Measurements from ENCODE around the gene SELENOI.

SELENOI gene

DNA sequence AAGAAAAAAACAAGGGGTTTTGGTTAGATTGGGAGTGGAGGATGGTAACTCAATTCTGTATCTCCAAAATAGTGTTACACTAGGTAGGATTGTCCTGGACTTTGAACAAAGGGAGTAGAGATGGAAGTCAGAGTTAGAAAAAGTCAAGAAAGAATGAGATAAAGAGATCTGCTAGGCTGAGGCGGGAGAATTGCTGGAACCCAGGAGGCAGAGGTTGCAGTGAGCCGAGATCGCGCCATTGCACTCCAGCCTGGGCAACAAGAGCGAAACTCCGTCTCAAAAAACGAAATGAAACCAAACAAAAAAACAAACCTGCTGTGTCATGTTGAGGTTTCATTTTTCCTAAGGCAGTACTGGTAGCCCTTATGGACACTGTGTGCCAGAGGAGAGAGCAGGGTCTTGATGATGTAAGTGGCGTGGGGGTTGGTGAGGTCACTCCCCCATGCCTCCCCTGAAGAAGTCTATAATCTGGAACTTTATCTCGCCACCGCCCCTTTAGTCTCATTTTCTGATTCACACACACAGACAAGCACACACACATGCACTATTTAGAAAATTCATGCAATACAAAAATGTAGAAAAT is 66.2 kb downstream of the SELENOI start:
- DNase-seq = no peak

DNA sequence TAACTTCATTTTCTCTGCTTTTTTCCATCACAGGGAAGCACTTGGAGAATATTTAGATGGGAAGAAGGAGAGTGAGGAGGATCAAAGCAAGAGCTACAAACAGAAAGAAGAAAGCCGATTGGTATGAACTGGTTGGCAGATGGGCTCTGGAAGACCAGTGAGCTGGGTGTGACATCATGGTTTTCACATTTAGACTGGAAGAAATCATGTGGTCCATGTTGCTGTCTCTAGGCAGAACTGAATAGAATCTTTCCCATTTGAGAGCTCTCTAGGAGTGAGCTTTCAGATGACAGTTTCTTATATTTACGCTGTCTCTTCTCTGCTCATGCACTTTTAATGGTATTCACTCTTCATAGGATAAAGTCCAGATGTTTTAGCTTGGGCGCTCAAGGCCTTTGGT is 68.4 kb downstream of the SELENOI start:
- no peak for DNase-seq

DNA sequence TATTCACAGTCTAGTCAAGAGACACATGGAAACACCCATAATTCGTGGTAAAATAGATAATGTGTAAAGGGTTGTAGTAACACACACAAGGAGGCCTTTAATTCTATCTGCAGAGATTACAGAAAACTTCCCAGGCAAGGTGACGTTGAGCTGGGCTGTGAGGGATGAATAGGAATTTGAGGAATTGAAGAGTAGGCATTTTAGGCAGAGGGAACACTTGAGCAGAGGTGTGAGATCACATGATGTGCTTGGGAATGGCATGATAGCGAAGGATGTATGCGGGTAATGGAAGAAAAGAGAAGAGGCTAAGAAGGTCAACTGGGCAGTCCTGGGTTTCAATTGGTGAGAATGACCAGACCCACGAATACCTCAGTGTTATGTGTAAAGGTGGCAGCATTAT is 76.0 kb downstream of the SELENOI start:
- DNase-seq = no peak

DNA sequence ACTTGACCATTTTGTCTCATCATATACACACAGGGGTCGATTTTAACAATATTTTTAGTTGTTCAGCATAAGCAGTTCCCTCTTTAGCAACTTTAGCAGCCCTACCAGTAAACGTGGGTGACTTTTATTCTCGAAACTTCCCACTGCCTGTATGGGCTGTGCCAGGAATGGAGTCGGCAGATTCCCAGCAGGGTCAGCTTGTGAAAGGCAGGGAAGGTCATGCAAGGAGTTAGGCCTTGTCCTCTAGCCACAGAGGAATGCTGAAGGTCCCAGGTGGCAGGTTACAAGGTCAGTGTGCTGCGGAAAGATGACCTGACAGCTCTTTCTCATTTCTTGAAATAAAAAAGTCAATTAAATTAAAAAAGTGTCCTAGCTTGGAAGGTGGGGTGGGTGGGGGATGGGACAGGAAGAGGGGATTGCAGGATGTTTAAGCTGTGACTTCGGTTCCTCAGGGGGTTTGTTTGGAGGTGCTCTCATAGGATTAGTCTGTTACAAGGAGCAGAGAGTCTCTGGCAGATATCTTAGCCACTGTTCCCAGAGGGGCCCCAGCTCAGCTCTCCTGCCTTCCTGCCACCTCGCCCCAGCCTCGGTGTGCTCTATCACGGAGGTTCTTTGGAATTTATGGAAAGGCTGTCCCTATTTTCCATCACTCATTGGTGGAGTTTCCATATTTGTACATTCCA is 77.1 kb downstream of the SELENOI start:
- DNase-seq = no peak

DNA sequence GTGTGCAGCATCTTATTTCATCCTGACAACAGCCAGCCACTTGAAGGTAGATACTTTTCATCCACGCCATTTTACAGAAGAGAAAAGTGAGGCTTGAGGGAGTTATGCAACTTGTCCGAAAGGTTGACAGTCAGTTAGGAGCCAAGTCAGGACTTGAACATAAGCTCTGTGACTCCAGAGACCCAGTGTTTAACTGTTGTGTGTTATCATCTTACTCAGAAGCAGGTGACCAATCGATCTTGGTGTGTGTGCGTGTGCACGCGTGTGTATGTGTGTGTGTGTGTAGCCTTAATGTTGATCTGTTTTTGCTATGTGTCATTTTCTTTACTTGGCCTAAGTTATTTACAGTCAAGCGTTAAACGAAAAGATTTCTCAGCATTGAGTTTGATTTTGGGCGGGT is 77.8 kb downstream of the SELENOI start:
- DNase-seq = no peak

DNA sequence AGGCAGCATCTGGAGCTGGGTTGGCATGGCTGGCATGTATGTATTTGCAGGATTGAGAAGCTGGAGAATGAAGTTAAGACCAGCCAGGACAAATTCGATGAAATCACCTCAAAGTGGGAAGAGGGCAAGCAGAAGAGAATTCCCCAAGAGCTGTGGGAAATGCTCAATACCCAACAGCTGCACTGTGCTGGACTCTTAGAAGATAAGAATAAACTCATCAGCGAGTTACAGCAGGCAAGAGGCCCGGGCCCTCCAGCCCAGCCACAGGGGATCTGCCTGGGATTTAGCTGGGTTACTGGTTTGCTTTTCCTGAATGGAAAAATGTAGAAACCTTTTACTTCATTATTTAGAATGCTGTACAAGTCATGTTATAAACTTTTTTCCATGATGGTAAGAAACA is 78.3 kb downstream of the SELENOI start:
- no peak for DNase-seq

DNA sequence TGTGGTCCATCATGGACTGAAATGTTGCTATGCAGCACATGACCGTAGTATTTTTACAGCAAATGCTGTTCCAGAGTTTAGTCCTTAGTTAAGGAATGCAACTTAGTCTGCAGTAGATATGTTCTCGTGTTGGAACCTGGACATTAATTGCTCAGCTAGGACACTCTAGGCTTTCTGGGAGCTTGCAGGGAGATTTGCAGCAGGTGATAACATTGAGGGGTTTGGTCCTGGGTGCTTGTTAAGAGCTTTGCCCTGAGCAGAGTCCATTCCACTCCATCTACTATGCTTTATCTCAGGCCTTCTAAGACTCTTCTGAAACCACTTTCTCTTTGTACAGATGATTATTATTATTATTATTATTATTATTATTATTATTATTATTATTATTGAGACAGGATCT is 82.9 kb downstream of the SELENOI start:
- no peak for DNase-seq

DNA sequence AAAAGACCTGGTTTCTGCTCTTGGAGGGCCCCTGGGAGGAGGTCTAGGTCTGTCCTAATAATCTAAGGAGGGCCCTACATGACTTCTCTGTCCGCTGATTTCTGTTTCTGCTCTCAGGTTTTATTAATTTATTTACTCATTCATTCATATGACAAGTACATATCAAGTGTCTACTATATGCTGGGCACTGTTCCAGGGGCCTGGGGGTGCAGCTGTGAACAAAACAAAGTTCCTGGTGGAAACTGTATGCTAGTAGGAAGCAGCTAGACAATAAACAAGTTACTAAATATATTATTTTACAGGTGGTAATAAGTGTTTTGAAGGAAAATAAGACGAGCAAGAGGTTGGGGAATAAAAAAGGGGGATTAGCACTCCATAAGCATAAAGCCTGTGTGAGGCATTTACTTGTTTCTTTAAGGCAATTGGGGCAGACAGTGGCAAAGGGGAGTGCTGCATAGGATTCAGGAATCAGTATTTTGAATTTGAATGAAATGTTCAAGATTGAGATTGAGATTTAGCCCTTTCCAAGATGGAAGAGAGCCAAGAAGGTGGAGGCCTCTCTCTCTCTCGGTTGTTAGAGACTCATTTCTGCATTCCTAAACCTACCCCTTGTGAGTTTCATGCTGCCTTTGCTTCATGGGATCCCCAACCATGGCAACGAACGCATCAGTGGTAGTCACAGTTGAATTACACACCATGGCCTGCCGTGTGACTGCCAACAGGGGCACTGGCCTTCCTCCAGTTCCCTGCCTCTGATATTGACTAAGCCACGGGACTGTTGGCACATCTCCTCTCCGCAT is 84.0 kb downstream of the SELENOI start:
- DNase-seq = no peak

DNA sequence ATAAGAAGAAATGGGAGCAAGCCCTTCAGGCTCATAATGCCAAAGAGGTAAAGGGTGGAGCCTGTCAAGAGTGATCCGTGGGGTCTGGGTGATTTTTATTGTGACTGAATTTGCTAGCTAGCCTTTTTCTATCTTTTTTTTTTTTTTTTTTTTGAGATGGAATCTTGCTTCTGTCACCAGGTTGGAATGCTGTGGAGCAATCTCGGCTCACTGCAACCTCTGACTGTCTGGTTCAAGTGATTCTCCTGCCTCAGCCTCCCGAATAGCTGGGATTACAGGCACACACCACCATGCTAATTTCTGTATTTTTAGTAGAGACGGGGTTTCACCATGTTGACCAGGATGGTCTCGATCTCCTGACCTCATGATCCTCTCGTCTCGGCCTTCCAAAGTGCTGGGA is 84.9 kb downstream of the SELENOI start:
- no peak for DNase-seq

DNA sequence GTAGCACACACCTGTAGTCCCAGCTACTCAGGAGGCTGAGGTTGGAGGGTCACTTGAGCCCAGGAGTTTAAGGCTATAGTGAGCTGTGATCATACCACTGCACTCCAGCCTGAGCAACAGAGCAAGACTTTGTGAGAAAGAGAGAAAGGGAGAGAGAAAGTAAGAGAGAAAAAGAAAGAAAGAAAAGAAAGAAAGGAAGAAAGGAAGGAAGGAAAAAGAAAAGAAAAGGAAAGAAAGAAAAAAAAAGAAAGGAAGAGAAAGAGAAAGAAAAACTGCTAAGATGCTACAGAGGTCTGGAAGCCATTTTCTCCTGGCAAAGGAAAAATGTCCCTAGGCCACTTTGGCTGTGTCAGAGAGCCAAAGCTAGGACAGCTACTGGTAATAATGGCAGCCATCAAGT is 86.4 kb downstream of the SELENOI start:
- DNase-seq = no peak

DNA sequence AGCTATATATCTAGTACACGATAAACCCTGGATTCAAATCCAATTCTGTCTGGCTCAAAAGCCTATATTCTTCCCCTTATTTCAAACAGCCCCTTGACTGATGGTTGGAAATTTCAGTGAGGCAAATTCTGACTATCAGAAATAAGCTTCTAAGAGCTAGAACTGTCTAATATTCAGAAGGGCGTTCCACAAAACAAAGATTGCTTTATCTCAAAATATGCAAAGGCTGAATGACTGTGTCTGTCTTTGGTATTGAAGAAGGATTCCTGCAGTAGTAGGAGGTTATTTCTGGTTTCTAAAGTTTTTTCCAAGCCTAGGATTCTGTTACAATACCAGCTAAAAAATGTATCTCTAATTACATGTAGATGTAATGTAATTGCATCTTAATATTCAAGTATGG is 86.9 kb downstream of the SELENOI start:
- DNase-seq = no peak

DNA sequence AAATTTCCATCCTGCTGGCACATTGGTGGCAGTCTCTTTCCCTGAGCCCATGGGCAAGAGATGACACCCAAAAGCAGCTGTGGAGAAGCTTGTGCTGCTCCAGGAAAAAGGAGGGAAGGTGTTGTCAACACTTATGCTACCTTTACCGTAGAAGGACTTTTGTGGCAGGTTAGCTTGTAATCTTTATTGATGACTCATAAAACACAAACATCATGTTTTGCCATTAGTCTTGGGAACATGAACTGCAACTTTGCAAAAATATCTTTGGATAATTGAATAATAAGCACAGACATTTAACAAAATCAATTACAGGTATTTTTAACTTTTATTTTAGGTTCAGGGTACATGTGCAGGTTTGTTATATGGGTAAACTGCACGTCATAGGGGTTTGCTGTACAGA is 89.2 kb downstream of the SELENOI start:
- no peak for DNase-seq

DNA sequence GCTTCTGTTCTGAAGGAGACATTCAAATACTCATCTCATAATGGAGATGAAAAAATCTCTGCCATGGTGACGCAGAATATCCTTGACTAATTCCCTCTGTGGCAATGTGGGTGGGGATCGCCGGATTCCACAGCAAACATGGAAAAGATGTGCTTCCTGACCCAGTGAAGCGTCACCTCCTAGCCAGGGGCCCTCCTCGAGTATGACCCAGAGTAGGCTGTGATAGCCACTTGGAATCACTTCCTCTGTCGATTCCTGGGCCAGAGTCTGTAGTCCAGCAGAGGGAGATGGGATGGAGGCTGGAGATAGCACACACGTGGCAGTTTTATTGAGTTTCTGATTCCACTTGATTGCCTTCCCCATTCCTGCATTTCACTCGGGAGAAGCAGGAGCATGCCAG is 92.6 kb downstream of the SELENOI start:
- DNase-seq = no peak

DNA sequence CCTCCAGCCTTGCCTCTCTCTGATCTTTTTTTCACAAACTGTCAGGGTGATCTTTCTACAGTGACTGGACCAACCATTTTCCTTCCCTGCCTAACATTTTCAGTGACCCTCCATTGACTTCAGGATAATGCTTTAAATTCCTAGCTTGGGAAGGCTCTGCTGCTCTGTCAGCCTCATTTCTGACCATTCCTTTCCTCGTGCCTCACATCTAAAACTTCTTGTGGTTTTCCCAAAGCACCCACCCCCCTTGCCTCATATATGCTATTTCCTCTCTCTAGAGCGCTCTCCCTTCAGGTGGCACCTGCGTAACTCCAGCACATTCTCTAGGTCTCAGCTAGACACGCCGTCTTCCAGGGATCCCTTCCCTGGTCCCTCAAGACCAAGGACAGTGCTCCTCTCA is 93.0 kb downstream of the SELENOI start:
- DNase-seq = no peak

DNA sequence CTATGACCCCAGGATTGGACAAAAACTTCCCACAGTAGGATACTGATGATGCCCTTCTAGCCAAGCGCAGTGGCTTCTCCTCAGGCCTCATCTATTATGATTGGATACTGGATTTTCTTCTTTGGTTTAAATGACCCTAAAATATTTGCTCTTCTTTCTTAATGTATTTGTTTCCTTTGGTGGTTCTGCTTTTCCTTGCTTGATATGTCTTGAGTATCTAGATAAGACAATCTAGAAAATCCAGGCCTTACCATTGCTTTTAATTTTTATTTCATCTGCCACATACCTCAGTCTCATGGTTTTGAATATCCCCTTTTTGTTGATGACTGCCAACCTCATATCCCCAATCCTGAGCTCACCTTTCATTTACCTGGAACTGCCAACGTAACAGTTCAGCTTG is 96.4 kb downstream of the SELENOI start:
- no peak for DNase-seq

DNA sequence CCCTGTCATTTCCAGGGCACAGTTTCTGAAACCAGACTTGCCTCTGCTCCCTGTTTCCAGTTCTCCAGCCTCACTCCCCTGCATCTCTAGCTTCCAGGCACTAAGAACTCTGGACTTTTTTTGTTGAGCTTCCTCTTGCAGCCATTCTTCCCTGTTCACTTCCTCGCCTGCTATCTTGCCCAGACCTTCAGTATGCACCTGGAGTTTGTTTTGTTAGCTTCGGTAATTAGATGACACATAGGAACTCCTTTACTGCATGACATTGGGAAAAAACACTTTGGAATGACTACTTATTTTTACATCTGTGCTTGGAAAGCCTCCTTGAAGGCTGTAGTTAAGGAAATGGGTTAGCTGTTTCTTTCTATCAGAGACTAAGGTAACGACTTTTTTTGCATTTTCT is 96.8 kb downstream of the SELENOI start:
- DNase-seq = no peak

DNA sequence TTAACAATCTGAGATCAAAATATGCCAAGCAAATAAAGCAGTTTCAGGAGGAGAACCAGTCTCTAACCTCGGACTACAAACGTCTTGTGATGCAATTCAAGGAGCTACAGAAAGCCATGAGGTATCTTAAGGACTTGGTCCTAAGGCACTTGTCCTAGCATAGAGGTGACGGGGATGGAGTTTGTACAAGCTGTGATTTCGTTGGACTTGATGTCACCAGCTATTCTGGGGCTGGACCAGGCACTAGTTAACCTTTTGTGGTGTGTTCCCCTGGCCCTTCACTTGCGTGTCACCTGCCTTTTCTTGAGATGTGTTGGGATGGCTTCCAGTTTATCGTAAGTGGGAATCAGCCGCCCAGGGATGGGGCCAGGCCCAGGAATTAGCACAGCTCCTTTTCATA is 98.3 kb downstream of the SELENOI start:
- DNase-seq = no peak

Data from stimulated activated CD4-positive, alpha-beta T cell treated with anti-CD3 and anti-CD28 coated beads, Interleukin-2, amount 100 ng/mL, for 24 hours (primary cell).